Breast epithelium (tissue), 3 donors: Measurements from ENCODE around the gene C4orf50.

Experiments used
- POLR2A ChIP-seq: fragments of 450-650 bp; IDR thresholded peaks from one replicate; pipeline ENCODE4 v1.6.1; 2016; ENCODE audit warnings: antibody characterized with exemption, mild to moderate bottlenecking, moderate library complexity
- POLR2AphosphoS5 ChIP-seq, 3 donors: sonication (generic); formaldehyde crosslinking; IDR thresholded peaks; one replicate each; pipeline ENCODE4 v1.6.1; 2017; ENCODE audit warnings: antibody characterized with exemption in 3 of 3
- TF ChIP-seq, protein P1 (sequence below), 3 donors: fragments of 450-650 bp; IDR thresholded peaks; one replicate each; pipeline ENCODE4 v1.5.1; 2016 to 2017; ENCODE audit warnings: antibody characterized with exemption in 3 of 3, mild to moderate bottlenecking in 3 of 3, moderate library complexity in 3 of 3

GRCh38 chr4:5965225-5965624 lies 53.0 kb downstream of the C4orf50 start:
- TF ChIP-seq, protein P1, sequence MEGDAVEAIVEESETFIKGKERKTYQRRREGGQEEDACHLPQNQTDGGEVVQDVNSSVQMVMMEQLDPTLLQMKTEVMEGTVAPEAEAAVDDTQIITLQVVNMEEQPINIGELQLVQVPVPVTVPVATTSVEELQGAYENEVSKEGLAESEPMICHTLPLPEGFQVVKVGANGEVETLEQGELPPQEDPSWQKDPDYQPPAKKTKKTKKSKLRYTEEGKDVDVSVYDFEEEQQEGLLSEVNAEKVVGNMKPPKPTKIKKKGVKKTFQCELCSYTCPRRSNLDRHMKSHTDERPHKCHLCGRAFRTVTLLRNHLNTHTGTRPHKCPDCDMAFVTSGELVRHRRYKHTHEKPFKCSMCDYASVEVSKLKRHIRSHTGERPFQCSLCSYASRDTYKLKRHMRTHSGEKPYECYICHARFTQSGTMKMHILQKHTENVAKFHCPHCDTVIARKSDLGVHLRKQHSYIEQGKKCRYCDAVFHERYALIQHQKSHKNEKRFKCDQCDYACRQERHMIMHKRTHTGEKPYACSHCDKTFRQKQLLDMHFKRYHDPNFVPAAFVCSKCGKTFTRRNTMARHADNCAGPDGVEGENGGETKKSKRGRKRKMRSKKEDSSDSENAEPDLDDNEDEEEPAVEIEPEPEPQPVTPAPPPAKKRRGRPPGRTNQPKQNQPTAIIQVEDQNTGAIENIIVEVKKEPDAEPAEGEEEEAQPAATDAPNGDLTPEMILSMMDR (IDR thresholded peaks at IDR 0.05), result no peak
- TF ChIP-seq POLR2AphosphoS5 (IDR thresholded peaks at IDR 0.05), result no peak
- no peak for TF ChIP-seq POLR2A
